Stimulated activated CD8-positive, alpha-beta memory T cell treated with anti-CD3 and anti-CD28 coated beads, Interleukin-7, amount 100 ng/mL, for 1 hour (primary cell): ENCODE results near the gene ASB9.
"Not testable (repeated sequence)": the region's sequence is repeated elsewhere in the genome, so short reads cannot be mapped to it uniquely, and the experiment has no call there.

ENCODE experiments used
- DNase-seq, 2 donors: peaks; one replicate each; pipeline ENCODE4 v3.0.0-alpha.2; 2020; ENCODE audit warnings: low read depth in 2 of 2

Gene ASB9

GRCh38 chrX:15241301-15241700 lies 28.6 kb downstream of the ASB9 start:
- no peak for DNase-seq

DNA sequence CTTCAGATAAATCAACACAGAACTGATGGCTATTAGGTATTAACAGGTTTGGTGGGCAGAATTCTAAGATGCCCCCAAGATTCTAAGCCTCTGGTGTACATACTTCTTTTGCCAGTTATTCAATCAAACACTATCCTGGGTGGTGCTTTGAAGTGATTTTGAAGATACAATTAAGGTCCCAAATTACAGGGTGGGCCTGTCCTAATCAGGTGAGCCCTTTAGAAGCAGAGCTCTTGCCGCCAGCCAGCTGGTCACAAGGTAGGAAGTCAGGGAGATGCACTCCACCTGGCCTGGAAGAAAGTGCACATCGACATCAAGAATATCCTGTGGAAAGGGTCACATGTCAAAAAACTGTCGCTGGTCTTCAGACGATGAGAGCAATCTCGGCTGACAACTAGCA lies 29.5 kb downstream of the ASB9 start:
- DNase-seq = no peak

DNA sequence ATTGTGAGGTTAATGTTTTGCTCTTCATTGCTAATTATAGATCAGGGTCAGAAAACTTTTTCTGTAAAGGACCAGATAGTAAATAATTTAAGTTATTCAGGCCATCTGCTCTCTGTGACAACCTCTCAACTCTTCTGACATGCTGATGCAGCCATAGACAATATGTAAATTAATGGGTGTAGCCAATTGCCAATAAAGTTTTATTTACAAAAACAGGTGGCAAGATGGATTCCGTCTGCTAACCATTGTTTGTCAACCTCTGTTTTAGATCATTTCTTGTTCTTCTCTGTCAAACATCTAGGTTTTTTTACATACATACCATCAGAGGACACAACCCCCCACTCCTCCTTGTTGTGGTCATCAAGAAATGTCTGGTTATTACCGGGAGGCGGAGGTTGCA lies 33.7 kb downstream of the ASB9 start:
- no peak for DNase-seq

DNA sequence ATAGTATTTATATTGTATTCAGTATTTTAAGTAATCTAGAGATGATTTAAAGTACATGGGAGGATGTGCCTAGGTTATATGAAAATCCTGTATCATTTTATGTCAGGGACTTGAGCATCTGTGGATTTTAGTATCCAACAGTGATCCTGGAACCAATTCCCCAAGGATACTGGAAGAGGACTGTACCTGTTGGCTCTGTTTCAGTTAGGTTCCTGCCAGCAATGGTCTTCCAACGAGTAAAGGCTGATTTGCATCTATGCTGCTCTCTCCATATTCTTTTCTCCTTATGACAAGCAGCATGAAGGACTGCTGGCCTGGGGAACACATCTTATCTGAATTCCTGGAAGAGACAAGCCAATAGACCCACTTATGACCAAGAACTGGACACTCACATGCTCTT lies 34.9 kb downstream of the ASB9 start:
- DNase-seq = no peak

- no peak for DNase-seq
These were observed 36.4 kb downstream of the ASB9 start for GRCh38 chrX:15233416-15234015.

DNA sequence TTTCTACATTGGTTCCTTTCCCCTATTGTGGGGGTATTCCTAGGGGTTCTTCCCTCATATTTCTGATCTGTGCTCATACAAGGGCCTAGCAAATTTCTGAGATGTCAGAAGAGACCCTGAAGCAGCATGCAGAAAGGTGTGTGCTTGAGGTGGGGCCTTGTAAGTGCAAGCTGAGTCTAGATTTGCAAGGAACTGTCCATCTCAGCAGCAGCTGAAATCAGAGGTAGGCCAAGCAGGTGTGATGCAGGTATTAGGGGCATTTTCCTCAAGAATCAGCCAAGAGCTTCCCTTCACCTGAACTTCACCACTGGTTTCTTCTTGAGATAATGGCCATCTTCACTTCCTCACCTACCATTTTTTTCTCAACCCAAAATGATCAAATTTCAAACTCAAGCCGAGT lies 45.1 kb downstream of the ASB9 start:
- no peak for DNase-seq

GRCh38 chrX:15221321-15221720 lies 48.6 kb downstream of the ASB9 start:
- no peak for DNase-seq

DNA sequence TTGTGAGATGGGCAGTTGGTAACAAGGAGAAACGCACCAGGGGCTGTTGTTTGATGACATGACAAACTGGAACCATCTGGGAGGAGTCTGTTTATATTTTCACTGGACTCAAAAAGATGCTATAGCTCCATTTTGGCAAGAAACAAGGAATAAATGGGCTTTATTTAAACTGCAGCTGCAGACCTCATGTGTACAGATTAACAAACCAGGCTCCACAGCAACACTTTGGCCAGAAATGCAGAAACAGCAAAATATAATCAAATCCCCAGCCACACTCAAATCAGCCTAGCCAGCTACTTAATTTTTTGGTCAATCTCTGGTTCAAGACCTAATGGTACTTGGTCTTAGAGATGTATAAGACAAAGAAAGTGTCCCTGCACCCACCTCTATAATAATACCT lies 52.7 kb downstream of the ASB9 start:
- DNase-seq = no peak

- DNase-seq = no peak
These were observed 53.6 kb downstream of the ASB9 start for GRCh38 chrX:15216280-15216679.

DNA sequence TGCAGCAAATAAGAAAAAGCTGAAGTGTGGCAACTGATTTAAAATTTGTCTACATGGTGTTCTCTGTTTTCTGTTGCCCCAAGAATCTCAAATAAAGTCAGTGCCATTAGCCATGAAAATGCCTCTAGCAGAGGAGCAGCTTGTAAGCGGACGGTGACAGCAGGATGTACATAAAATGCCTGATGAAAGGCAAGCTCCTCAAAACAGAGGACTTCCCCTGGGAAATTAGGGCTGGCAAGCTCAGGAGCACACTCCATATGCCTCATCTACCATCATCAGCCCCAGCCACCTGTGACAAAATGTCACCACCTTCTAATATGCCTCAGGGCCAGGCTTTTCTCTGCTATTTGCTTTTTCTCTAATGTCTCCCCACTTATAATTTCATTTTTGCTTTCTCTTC lies 54.5 kb downstream of the ASB9 start:
- DNase-seq = no peak

DNA sequence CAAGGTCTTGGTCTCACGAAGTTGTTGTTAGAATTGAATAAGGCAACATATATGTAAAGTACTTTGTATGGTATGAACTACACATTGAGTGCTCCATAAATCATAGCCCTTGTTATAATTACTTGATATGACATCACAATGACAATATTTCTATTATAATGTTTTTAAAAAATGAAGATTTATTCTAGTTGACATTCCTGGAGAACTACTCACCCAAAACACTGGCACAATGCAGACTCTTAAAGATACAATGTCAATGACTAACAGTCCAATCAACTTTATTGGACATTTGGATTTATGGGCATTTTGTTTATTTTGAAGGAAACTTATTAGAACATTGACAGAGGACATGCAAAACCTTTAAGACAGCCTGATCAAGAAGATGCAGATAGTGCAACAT lies 55.3 kb downstream of the ASB9 start:
- DNase-seq = no peak

DNA sequence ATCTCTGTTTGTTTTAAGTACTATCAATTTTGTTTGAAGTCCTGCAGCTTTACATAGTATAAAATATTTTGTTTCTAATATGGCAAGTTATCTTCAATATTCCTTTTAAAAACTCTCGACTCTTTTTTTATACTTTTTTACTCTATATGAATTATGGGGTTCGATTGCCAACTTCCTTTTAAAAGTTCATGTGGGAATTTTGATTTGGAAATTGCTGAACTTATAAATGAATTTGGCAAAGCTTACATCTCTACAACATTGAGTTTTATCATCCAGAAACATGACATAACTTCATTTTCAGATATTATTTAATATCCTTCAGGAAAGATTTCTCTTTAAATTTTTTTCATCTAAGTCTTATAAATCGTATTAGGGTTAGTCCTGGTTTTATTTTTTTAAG lies 60.8 kb downstream of the ASB9 start:
- DNase-seq = no peak

DNA sequence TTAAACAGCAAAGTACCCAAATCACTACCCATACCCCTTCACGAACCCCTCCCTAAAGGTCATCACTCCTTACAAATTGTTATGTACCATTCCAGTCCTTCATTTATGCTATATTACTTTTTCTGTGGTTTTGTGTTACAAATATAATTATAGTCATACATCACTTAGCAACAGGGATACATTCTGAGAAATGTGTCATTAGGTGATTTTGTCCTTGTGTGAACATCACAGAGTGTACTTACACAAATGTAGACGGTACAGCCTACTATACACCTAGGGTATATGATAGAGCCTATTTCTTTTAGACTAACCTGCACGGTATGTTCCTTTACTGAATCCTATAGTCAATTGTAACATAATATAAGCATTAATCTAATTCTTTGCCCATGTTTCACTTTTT lies 61.9 kb downstream of the ASB9 start:
- DNase-seq = no peak

DNA sequence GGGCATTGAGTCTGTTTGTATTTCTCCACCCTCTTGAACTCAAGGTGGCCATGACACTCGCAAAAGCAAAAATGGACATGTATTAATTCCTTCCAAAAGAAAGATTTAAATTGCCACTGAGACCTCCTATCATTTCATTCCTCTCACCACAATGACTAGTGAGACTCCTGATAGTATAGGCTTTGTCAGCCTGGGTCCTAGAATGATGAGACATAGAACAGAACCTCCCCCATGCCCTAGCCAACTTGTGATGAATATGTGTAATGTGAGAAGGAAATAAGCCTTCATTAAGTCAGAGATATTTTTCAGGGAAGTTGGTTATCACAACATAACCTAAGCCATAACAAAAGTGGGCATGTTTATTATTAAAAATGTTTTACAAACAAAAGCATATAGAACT lies 62.5 kb downstream of the ASB9 start:
- DNase-seq = no peak

- DNase-seq = no peak
These were observed 63.6 kb downstream of the ASB9 start for GRCh38 chrX:15206306-15206705.

GRCh38 chrX:15204130-15204751 lies 65.6 kb downstream of the ASB9 start:
- no peak for DNase-seq

GRCh38 chrX:15203694-15204093 lies 66.2 kb downstream of the ASB9 start:
- DNase-seq = no peak

- no peak for DNase-seq
These were observed 67.3 kb downstream of the ASB9 start for GRCh38 chrX:15202454-15203177.

- no peak for DNase-seq
These were observed 69.0 kb downstream of the ASB9 start for GRCh38 chrX:15200871-15201270.

- not testable (repeated sequence) for DNase-seq
These were observed 71.2 kb downstream of the ASB9 start for GRCh38 chrX:15198608-15199202.

DNA sequence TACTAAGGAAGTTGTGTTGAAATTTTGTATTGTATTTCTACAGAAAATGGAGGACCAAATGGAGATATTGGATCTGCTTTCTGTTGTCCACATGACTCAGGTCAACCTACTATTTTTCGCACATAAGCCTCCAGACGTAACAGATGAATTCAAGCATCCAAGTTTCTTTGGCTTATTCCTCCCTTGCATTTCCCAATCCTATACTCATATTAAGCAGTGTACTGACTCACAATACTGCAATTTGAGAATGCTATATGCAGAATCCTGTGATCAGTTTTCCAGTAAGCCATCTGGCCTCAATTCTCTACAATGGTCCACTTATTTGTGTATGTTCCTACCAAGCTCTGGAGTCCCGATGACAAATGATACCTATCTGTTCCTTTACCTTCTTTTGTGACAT lies 75.7 kb downstream of the ASB9 start:
- DNase-seq = no peak
